Neural cell (in vitro differentiated cells): ENCODE results near the gene ERCC4. TPM values are rescaled to one million over a fixed set of nuclear protein-coding genes. Genes with fewer than 3 reads are reported as not detected.
"Not testable (repeated sequence)": the region's sequence is repeated elsewhere in the genome, so short reads cannot be mapped to it uniquely, and the experiment has no call there.

Experiments used
- H2AFZ ChIP-seq: fragments of 200-600, 300-800 bp; sonication (generic), shearing (Covaris generic); 2 replicates; pipeline ENCODE4 v1.6.0; 2014; ENCODE audit warnings: low read depth, mild to moderate bottlenecking, antibody characterized with exemption, low read length, moderate library complexity
- H3F3A ChIP-seq: fragments of 200-600 bp; shearing (Covaris generic); 2 replicates; pipeline ENCODE4 v1.6.1; 2016; ENCODE audit warnings: mild to moderate bottlenecking, moderate library complexity, mixed read lengths, antibody characterized with exemption, low read length; ENCODE audit not compliant: insufficient read depth, poor library complexity, severe bottlenecking
- H3K27ac ChIP-seq: fragments of 200-600, 300-800 bp; sonication (generic), shearing (Covaris generic); 2 replicates; pipeline ENCODE4 v1.5.1; 2014; ENCODE audit warnings: mild to moderate bottlenecking, low read length, moderate library complexity
- H3K27me3 ChIP-seq: fragments of 300-800, 200-600 bp; sonication (generic), shearing (Covaris generic); 2 replicates; pipeline ENCODE4 v1.6.0; 2014; ENCODE audit warnings: mild to moderate bottlenecking, low read depth, low read length, moderate library complexity; ENCODE audit not compliant: insufficient read depth
- H3K36me3 ChIP-seq: fragments of 300-800, 200-600 bp; sonication (generic), shearing (Covaris generic); 2 replicates; pipeline ENCODE4 v1.5.1; 2014; ENCODE audit warnings: mild to moderate bottlenecking, antibody characterized with exemption, low read length, moderate library complexity; ENCODE audit not compliant: insufficient read depth
- H3K4me2 ChIP-seq: fragments of 300-800, 200-600 bp; sonication (generic), shearing (Covaris generic); 2 replicates; pipeline ENCODE4 v1.6.0; 2014; ENCODE audit warnings: mild to moderate bottlenecking, low read length
- H3K4me3 ChIP-seq: fragments of 300-800, 200-600 bp; sonication (generic), shearing (Covaris generic); 2 replicates; pipeline ENCODE4 v1.5.1; 2014; ENCODE audit warnings: mild to moderate bottlenecking, low read length, moderate library complexity
- H3K79me2 ChIP-seq: fragments of 200-600 bp; shearing (Covaris generic); replicated peaks from 2 replicates; pipeline ENCODE4 v1.6.0; 2014; ENCODE audit warnings: mild to moderate bottlenecking, low read length, moderate library complexity; ENCODE audit not compliant: insufficient read depth
- H3K9ac ChIP-seq: fragments of 300-800, 200-600 bp; sonication (generic), shearing (Covaris generic); 2 replicates; pipeline ENCODE4 v1.6.1; 2016; ENCODE audit warnings: mild to moderate bottlenecking, low read length, mixed read lengths
- H3K9me2 ChIP-seq: fragments of 200-600 bp; shearing (Covaris generic); 2 replicates; pipeline ENCODE4 v1.6.1; 2016; ENCODE audit warnings: mild to moderate bottlenecking, low read length, mixed read lengths; ENCODE audit not compliant: insufficient read depth
- H3K9me3 ChIP-seq: fragments of 200-600, 300-800 bp; sonication (generic), shearing (Covaris generic); 2 replicates; pipeline ENCODE4 v1.6.1; 2016; ENCODE audit warnings: mild to moderate bottlenecking, mixed run types, low read length, moderate library complexity, mixed read lengths
- H4K20me1 ChIP-seq: fragments of 200-600 bp; shearing (Covaris generic); 2 replicates; pipeline ENCODE4 v1.6.1; 2016; ENCODE audit warnings: mild to moderate bottlenecking, mixed run types; ENCODE audit not compliant: insufficient read depth
- CTCF ChIP-seq: fragments of 450-650 bp; IDR thresholded peaks from 2 replicates; pipeline ENCODE4 v1.5.1; 2014; ENCODE audit warnings: antibody characterized with exemption, mild to moderate bottlenecking, moderate library complexity; ENCODE audit not compliant: poor library complexity, severe bottlenecking
- EP300 ChIP-seq: fragments of 450-650 bp; conservative IDR thresholded peaks from 2 replicates; pipeline ENCODE4 v1.6.1; 2014; ENCODE audit warnings: antibody characterized with exemption, mild to moderate bottlenecking, moderate library complexity; ENCODE audit not compliant: poor library complexity, severe bottlenecking
- EZH2 ChIP-seq: fragments of 200-600, 300-800 bp; shearing (Covaris generic), sonication (generic); IDR thresholded peaks from 2 replicates; pipeline ENCODE4 v1.6.1; 2014; ENCODE audit warnings: antibody characterized with exemption, low read length, borderline replicate concordance, mild to moderate bottlenecking; ENCODE audit not compliant: insufficient read depth, poor library complexity, severe bottlenecking
- POLR2AphosphoS5 ChIP-seq: IDR thresholded peaks from 2 replicates; pipeline ENCODE4 v1.6.1; 2012
- RAD21 ChIP-seq: fragments of 450-650 bp; conservative IDR thresholded peaks from 2 replicates; pipeline ENCODE4 v1.6.1; 2014; ENCODE audit warnings: antibody characterized with exemption, mild to moderate bottlenecking, moderate library complexity
- SMC3 ChIP-seq: fragments of 450-650 bp; conservative IDR thresholded peaks from 2 replicates; pipeline ENCODE4 v1.6.1; 2014; ENCODE audit warnings: antibody characterized with exemption, mild to moderate bottlenecking, moderate library complexity; ENCODE audit not compliant: poor library complexity
- TAF1 ChIP-seq: IDR thresholded peaks from 2 replicates; pipeline ENCODE4 v1.6.1; 2012; ENCODE audit warnings: low read depth
- polyA plus RNA-seq: library from polyadenylated mRNA; depleted of rRNA; stranded (reverse); fragments of >200 nt; gene quantifications from 2 replicates; pipeline ENCODE4 v1.2.3, GENCODE V29; 2014

Gene ERCC4
- polyA plus RNA-seq, 1 donor from 2014 or later: 5.8 TPM

GRCh38 chr16:13886608-13887007 lies 33.3 kb upstream of the ERCC4 start:
- Histone ChIP-seq H3K9ac (no peak overlapping the region), H2AFZ (no peak overlapping the region), H3K9me2 (no peaks in the 10 kb centered on the region), H3K9me3 (no peaks in the 10 kb centered on the region), H3F3A (no peaks in the 10 kb centered on the region), H3K79me2 (no peaks in the 10 kb centered on the region), H3K4me2 (no peak overlapping the region), H3K4me3 (no peak overlapping the region), H3K27ac (no peak overlapping the region), H4K20me1 (no peaks in the 10 kb centered on the region), H3K36me3 (no peaks in the 10 kb centered on the region), H3K27me3 (no peaks in the 10 kb centered on the region)
- no peak for TF ChIP-seq SMC3
- TF ChIP-seq POLR2AphosphoS5: no peak
- TF ChIP-seq CTCF: no peak
- no peak for TF ChIP-seq EP300

- H3K4me2 ChIP-seq, H3K27ac ChIP-seq, H3F3A ChIP-seq, H2AFZ ChIP-seq, H3K79me2 ChIP-seq, H4K20me1 ChIP-seq, H3K4me3 ChIP-seq, H3K27me3 ChIP-seq, H3K9ac ChIP-seq, H3K9me2 ChIP-seq, H3K9me3 ChIP-seq, H3K36me3 ChIP-seq: not testable (repeated sequence)
Measured at GRCh38 chr16:13889323-13889722, 30.6 kb upstream of the ERCC4 start.

GRCh38 chr16:13892301-13892700 lies 27.7 kb upstream of the ERCC4 start:
- Histone ChIP-seq H3K36me3 (no peaks in the 10 kb centered on the region), H3K27me3 (no peaks in the 10 kb centered on the region), H3K9ac (no peak overlapping the region), H2AFZ (no peak overlapping the region), H3F3A (no peaks in the 10 kb centered on the region), H3K79me2 (no peaks in the 10 kb centered on the region), H3K4me3 (no peak overlapping the region), H3K9me3 (no peaks in the 10 kb centered on the region), H3K4me2 (no peak overlapping the region), H3K27ac (no peak overlapping the region), H4K20me1 (no peaks in the 10 kb centered on the region), H3K9me2 (no peaks in the 10 kb centered on the region)
- TF ChIP-seq SMC3 (no peak), TAF1 (no peak)

- no peaks in the 10 kb centered on the region for H3K9me3 ChIP-seq
- no peaks in the 10 kb centered on the region for H3K27me3 ChIP-seq
- no peaks in the 10 kb centered on the region for H3F3A ChIP-seq
- no peak overlapping the region for H3K27ac ChIP-seq
- H3K79me2 ChIP-seq: no peaks in the 10 kb centered on the region
- no peak overlapping the region for H3K4me3 ChIP-seq
- no peaks in the 10 kb centered on the region for H3K9me2 ChIP-seq
- H3K9ac ChIP-seq: no peak overlapping the region
- H3K36me3 ChIP-seq: no peaks in the 10 kb centered on the region
- no peak for TF ChIP-seq RAD21
- no peak for TF ChIP-seq POLR2AphosphoS5
- TF ChIP-seq EZH2: no peak
- TF ChIP-seq CTCF: no peak
- TF ChIP-seq TAF1: no peak
- H3K4me2 ChIP-seq: no peak overlapping the region
- H2AFZ ChIP-seq: no peak overlapping the region
- H4K20me1 ChIP-seq: no peaks in the 10 kb centered on the region
Measured at GRCh38 chr16:13895516-13895915, 24.4 kb upstream of the ERCC4 start.
